HG03095 (cell line): ENCODE data around the gene VDR.

Experiments used
- ATAC-seq: cut with Tn5 transposase; IDR thresholded peaks from one replicate; pipeline ENCODE4 v1.9.1; 2021; ENCODE audit warnings: moderate library complexity; ENCODE audit not compliant: unreplicated experiment

The VDR gene

GRCh38 chr12:47931187-47931586, 26.4 kb upstream of the VDR start:
- ATAC-seq = no peak

DNA sequence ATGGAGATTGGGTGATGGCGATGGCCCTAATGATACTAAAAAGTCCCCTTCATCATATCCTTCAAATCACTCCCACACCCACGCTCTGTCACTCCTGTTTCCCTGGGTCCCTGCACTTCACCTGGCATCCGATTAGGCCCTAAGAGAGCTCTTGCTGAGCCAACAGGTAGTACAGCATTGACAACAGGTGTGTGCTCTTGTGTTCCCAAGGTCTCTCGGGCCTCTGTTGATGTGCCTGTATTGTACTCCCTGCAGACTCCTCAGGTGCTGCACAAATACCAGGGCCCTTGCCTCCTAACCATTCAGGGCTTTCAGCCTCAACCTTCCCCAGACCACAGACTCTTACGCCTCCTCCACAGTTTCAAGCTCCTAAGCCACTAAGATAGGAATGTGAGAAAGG, 25.8 kb upstream of the VDR start:
- ATAC-seq = no peak

DNA sequence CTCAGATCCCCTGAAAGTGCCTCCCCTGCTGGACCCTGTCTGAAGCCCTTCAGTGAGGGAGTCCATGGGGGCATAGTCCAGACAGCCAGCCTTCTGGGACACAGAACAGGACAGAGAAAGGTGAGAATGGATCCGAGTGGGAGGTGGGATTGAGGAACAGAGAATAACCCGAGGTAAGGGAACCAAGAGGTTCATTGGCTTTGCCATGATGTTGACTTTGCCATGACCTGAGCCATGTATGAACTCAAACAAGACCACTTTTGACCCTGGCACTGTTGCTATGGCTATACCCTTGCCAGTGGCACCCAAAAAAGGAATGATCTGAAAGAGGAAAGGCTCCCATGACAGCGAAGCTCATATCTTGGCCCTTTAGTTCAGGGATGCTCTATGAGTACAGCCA, 22.6 kb upstream of the VDR start:
- no peak for ATAC-seq

- ATAC-seq = no peak
Observed at GRCh38 chr12:47921907-47922306, 17.1 kb upstream of the VDR start.

GRCh38 chr12:47920913-47921312, 16.1 kb upstream of the VDR start:
- ATAC-seq = no peak

DNA sequence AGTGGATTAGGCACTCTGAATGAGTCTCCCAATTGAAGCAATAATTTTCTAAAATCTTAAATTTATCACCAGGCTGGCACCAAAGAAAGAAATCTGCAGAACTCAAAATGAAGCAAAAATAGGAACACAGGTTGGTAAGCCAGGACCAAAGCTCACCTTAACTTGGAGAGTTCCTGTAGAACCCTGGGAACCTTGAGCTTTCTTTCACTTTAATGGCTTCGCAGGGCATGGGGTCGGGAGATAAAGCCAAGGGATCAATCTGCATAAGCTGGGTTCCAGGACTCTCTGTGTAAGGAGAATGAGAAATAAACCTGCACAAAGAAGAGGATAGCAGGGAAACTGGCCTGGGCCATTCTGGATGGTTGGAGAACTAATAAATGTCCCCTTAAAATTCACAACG, 8.3 kb upstream of the VDR start:
- no peak for ATAC-seq

DNA sequence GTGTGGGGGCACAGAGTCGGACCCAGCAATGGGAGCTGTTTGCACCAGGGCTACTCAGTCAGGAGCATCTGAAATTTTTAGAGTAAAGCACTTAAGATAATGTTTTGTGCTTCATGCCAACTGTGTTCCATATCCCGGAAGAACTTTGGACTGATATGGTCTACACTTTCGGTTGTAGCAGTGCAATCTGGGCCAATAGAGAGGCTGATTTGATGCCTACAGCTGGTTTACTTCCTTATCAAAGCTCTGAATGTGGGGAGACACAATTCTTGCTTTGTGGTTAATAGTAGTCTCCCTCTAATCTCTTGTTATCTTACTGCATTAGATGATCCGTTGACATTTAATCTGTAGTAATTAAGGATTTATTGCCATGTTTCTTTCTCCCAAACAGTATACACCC, 7.8 kb upstream of the VDR start:
- no peak for ATAC-seq

GRCh38 chr12:47910981-47911380, 6.2 kb upstream of the VDR start:
- ATAC-seq = no peak

- ATAC-seq = no peak
Observed at GRCh38 chr12:47910486-47910885, 5.7 kb upstream of the VDR start.

DNA sequence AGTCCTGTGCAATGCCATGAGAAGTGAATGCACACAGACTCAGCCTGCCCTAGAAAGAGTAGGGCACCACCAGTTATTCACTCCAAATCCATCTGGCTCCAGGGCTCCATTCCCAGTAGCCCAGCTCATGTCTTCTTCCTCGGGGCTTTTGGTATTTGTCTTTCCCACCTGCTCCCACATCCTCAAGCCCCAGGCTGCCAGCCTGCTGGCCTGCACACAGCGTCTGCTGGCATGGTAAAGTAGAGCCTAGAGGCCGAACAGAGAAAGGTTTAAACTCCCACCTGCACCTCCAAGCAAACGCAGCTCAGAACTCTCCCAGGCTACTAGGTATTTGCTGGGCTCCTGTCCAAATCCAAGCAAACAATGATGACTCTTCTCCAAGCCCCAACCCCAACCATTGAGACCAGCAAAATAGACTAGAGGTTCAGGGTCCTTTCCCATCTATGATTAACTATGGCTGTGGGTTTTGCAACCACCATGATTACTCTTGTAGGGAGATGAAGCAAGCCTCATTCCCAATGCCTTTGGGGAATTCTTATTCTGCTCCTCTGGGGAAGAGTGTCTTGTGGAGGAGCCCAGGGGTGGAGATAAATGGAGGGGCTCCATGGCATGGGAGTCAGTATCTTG, 5.2 kb upstream of the VDR start:
- ATAC-seq = no peak

DNA sequence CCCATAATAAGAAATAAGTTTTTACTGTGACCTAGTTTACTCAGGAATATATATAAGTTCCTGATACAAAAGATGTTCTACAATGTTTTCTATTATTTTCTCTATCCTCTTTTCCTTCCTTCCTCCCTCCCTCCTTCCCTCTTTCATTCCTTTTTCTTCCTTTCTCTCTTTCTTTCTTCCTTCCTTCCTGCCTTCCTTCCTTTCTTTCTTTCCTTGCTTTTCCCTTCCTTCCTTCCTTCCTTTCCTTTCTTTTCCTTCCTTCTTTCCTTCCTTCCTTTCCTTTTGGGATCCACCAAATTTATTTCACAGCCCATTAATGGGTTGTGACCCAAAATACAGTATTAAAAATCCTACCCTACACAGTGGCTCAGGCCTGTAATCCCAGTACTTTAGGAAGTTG, 3.9 kb upstream of the VDR start:
- no peak for ATAC-seq

DNA sequence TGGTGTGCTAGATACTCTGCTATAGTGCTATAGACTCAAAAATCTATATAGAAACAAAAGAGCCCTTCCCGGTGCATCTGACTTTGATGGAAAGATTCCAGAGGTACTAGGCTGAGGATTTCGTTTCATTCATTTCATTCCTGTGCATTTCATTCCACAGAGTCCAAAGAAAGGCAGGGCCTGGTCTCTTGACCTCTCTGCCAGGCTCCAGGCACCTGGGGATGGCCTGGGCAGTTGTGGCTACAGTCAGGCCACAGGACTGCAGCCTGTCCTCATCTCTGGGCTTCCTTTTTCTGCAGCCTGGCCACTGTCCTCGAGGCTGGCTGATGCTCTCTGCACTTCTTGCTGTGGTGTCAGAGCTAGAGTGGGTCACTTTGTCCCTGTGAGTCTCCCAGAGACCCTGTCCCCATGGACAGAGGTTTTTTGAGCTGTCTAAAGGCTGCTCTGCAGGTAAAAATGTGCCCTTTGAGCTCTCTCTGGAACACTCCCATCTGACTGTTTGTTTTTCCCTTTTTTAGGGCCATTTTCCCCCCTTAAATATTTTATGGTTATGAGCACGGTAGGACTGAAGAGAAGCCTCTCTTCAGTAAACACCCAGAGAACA, 3.2 kb upstream of the VDR start:
- ATAC-seq = no peak

DNA sequence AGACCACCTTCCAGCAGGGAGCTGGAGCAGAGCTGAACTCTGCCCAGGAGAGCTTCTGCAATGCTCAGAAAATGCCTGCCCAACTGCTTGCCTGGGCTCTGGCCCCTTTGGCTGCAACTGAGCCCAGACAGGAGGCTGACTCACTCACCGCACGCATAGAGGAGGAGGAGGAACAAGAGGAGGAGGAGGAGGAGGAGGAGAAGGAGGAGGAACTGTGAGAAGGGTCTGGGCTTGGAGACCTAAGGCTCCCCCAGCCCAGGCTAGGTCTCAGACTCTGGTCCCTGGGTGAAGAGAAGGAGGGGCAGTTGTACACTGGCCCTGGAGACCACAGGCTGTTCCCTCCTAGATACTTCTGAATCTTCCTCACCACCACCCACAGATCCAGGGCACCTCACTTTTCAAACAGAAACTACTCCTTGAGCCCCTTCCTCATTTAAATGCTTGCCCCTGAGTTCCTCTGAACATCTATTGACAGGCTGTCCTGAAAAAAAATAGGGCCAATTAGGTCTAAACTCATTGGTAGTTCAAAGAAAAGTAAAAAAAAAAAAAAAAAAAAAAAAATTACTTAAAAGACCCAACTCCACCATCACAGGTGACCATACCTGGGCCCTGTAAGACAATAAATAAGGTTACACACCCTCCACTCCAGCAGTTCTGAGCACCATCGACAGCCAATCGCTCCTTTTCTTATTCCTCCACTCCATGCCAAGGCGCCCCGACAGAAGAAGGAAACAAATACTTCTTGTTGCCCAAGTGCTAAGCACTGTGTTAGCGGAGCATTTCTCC, 674 bp downstream of the VDR start:
- no peak for ATAC-seq

DNA sequence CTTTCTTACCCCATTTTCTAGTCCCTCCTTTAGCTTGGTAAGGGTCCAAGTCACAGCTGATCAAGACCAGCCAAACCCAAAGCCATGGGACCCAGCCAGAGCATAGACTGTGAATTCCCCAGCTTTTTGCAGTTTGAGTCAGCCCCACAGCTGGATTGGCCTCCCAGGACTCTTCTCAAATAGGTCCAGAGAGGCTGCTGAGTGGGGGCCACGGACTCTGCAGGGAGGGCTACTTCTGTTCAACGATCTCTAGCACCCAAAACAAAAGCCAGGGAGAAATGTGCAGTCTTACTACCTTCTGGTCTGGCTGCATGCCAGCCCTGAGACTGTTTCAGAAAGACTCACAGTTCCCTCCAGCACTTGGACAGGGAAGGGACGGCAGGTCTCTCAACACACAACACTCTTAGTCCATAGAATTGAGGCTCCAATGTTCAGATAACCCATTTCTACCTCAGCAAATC, 1.6 kb downstream of the VDR start:
- no peak for ATAC-seq

GRCh38 chr12:47902131-47902639, 2.6 kb downstream of the VDR start:
- ATAC-seq = no peak

GRCh38 chr12:47901718-47902093, 3.1 kb downstream of the VDR start:
- ATAC-seq = no peak

DNA sequence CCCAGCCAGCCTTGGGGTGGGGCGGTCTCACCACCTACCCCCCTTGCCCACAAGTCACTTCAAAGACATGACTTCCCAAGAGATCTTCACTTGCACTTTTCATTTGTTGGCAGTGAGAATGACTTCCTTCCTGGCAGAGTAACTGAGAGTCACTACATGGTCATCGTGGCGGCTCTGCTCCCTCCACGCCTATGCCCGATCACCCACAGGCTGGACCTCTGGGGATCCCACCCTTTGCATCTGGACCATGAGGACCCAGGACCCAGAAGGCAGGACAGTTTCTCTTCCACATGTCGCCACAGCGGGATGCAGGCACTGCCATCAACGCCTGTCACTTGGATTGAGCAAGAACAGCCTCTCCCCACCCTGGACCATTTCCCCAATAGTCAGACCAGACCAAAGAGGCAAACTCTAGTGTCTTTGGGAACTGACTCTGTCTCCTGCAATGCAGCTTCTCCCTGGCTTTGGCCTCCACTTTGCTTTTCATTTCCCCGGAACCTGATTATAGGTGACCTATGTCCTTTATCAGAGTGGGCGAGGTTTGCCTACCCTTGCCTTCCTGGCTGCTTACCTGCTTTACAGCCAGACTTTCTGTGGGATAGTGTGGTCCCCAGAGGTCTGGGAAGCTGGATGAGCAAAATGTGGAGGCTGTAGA, 3.6 kb downstream of the VDR start:
- ATAC-seq = no peak

DNA sequence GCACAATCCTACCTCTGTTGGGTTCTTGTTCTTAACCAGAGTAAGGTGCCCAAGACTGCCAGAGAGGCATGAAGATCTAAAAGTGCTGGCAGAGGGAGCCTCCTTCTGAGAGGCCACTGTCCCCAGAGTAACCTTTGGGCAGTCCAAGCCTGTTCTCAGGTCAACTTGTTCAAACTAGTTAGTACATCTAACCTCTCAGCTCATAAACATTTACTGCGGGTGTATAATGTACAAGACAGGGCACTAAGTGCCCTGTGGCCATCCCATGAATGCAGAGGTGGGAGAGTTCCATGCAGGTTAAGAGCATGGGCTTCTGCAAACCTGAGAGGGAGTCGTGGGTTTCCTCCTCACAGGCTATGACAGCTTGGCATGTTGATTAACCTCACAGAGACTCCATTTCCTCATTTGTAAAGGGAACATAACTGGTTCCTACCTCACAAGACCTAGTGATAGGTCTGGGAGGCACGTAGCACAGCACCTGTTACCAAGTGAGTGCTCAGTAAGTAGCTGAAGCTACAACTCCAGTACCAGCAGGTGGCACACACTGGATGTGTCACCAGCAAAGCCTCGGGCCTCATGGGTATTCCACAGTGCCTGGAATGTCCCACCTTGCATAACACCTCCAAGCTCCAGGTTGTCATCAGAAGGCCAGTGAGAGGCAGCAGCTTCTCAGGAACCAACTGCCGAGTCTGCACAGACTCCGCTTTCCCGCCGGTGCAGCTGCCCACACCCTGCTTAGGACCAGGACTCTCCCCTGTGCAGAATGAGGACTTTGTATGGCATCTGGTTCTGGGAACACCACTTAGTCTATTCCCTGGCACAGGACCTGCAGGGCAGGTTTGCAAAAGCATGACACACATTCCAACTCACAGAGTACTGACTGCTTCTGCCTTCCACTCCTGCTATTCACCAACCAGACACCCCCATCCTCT, 4.4 kb downstream of the VDR start:
- no peak for ATAC-seq

DNA sequence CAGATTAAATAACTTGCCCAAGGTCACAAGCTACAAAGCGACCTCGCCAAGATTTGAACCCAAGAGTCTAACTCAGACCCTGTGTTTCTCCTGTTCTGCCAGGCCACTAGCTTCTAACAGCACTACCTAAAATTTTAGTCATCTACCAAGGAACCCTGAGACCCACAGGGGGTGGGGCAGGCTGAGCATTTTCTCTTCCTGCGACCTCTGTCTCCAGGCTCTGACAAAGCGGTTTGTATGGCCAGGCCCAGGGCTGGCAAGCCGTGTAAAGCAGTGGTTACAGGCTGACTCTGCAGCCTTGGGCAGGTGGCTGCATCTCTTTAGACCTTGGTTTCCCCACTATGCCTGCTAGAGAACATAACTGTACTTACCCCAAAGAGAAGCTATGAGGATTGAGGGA, 5.3 kb downstream of the VDR start:
- ATAC-seq = no peak

- ATAC-seq = no peak
Observed at GRCh38 chr12:47896633-47897032, 8.2 kb downstream of the VDR start.

DNA sequence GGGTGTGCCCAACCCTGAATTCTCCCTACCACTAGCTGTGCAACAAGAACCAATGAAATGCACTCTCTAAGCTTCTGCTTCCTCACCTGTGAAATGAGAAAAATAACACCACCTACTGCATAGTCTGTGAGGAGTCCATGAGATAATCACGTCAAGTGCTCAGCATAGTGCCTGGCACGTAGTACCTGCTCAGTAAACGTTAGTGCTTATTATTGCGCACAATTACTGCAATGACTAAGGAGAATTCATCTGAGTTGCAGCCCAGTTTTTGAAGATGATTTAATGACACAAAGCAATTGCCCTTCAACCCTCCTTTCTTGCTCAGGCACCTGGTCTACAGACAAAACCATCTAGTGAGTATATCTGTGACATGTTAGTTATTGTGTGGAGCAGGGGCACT, 8.8 kb downstream of the VDR start:
- ATAC-seq = no peak
